Measurements from ENCODE around the gene EIF4EBP3. TPM values are rescaled to one million over a fixed set of nuclear protein-coding genes. Genes with fewer than 3 reads are reported as not detected.

Gene EIF4EBP3
- total and polyA plus RNA-seq, 9 of the 15 experiments (the other 6 are each of a cell fraction or from before 2014, with no cell fraction given): 1.3 to 7.5 (median 3.8) TPM

- TF ChIP-seq MGA (IDR thresholded peaks at IDR 0.05) (no peak), CHAMP1 (IDR thresholded peaks at IDR 0.05) (no peak), ZNF395 (CRISPR knock-in tag; IDR thresholded peaks at IDR 0.05) (no peak), SMARCC2 (IDR thresholded peaks at IDR 0.05; ENCODE audit: low read depth) (no peak), ZNF740 (CRISPR knock-in tag; IDR thresholded peaks at IDR 0.05) (no peak), ZNF740 (tag; IDR thresholded peaks at IDR 0.05) (no peak), TCFL5 (CRISPR knock-in tag; conservative IDR thresholded peaks at IDR 0.05) (no peak), TFE3 (CRISPR knock-in tag; IDR thresholded peaks at IDR 0.05) (no peak), PURB (CRISPR knock-in tag; IDR thresholded peaks at IDR 0.05; ENCODE audit: low read depth) (no peak), NFATC3 (IDR thresholded peaks at IDR 0.05) (no peak)
Observed at GRCh38 chr5:140566665-140567064, 19.2 kb downstream of the EIF4EBP3 start (continued).
